ENCODE data around the gene SSTR5.

- TF ChIP-seq EGR1 (IDR thresholded peaks at IDR 0.05; ENCODE audit: borderline replicate concordance in 1 of 2, low read depth in 2 of 2, low read length in 2 of 2) (no peak), CTCF (IDR thresholded peaks at IDR 0.05 in 2 of 3, conservative IDR thresholded peaks at IDR 0.05 in 1 of 3; ENCODE audit: control insufficient read depth in 2 of 3, extremely low read depth in 1 of 3, insufficient read depth in 1 of 3, low read depth in 3 of 3, low read length in 3 of 3) (no peak), RBBP5 (conservative IDR thresholded peaks at IDR 0.05) (no peak), NFYA (IDR thresholded peaks at IDR 0.05; ENCODE audit: borderline replicate concordance, low read depth, low read length) (no peak), CREB1 (IDR thresholded peaks at IDR 0.05; ENCODE audit: low read depth) (no peak), CBX5 (IDR thresholded peaks at IDR 0.05; ENCODE audit: low read depth) (no peak), CUX1 (IDR thresholded peaks at IDR 0.05; ENCODE audit: insufficient replicate concordance, low read depth, low read length) (no peak), YY1 (IDR thresholded peaks at IDR 0.05; ENCODE audit: low read depth, low read length) (no peak), ESRRA (IDR thresholded peaks at IDR 0.05; ENCODE audit: low read length) (no peak)
Measured at GRCh38 chr16:1049113-1049975, 23.2 kb upstream of the SSTR5 start.

Measured in GM12878 (cell line).